ENCODE results near the gene LBHD1.
"Not testable (repeated sequence)": the region's sequence is repeated elsewhere in the genome, so short reads cannot be mapped to it uniquely, and the experiment has no call there.

The LBHD1 gene

GRCh38 chr11:62678433-62678769, 6.3 kb upstream of the LBHD1 start:
- H3K4me3 ChIP-seq (ENCODE audit: low read depth, low read length) = peak overlapping the region; percentile 79
- TF ChIP-seq CTCF (IDR thresholded peaks at IDR 0.05; ENCODE audit: low read depth, low read length, missing control alignments) = no peak
- DNase-seq (ENCODE audit: low read depth) = no peak

- peak overlapping the region; percentile 79; the same call in 1 of the 2 replicates for H3K4me3 ChIP-seq (ENCODE audit: low read depth, low read length)
- DNase-seq (ENCODE audit: low read depth) = no peak
- no peak for TF ChIP-seq CTCF (IDR thresholded peaks at IDR 0.05; ENCODE audit: low read depth, low read length, missing control alignments)
These were observed 5.6 kb upstream of the LBHD1 start for GRCh38 chr11:62677714-62678113.

GRCh38 chr11:62677156-62677555, 5.1 kb upstream of the LBHD1 start:
- no peak for TF ChIP-seq CTCF (IDR thresholded peaks at IDR 0.05; ENCODE audit: low read depth, low read length, missing control alignments)
- H3K4me3 ChIP-seq (ENCODE audit: low read depth, low read length) = no peak overlapping the region
- DNase-seq (ENCODE audit: low read depth) = no peak

GRCh38 chr11:62676698-62677097, 4.6 kb upstream of the LBHD1 start:
- no peak overlapping the region for H3K4me3 ChIP-seq (ENCODE audit: low read depth, low read length)
- no peak for TF ChIP-seq CTCF (IDR thresholded peaks at IDR 0.05; ENCODE audit: low read depth, low read length, missing control alignments)
- DNase-seq (ENCODE audit: low read depth) = no peak

- H3K4me3 ChIP-seq (ENCODE audit: low read depth, low read length); DNase-seq (ENCODE audit: low read depth): not testable (repeated sequence)
These were observed 3.3 kb upstream of the LBHD1 start for GRCh38 chr11:62675415-62675814.

GRCh38 chr11:62673196-62673525, 1.1 kb upstream of the LBHD1 start:
- TF ChIP-seq CTCF (IDR thresholded peaks at IDR 0.05; ENCODE audit: low read depth, low read length, missing control alignments) = no peak
- no peak overlapping the region for H3K4me3 ChIP-seq (ENCODE audit: low read depth, low read length)
- no peak for DNase-seq (ENCODE audit: low read depth)

- peak overlapping the region; percentile 88 for H3K4me3 ChIP-seq (ENCODE audit: low read depth, low read length)
- no peak for DNase-seq (ENCODE audit: low read depth)
- no peak for TF ChIP-seq CTCF (IDR thresholded peaks at IDR 0.05; ENCODE audit: low read depth, low read length, missing control alignments)
These were observed 845 bp downstream of the LBHD1 start for GRCh38 chr11:62671236-62671607.
